Gastrocnemius medialis (tissue), 4 donors: ENCODE data around the gene LCN10.

ENCODE experiments used
- POLR2A ChIP-seq, 2 donors: fragments of 450-650 bp; IDR thresholded peaks; one replicate each; pipeline ENCODE4 v1.6.1; 2017; ENCODE audit warnings: antibody characterized with exemption in 2 of 2, mild to moderate bottlenecking in 2 of 2, moderate library complexity in 2 of 2
- TF ChIP-seq, protein P1 (sequence below), 5 experiments: fragments of 450-650 bp in 3 of 5; fragments of 200-600 bp in 2 of 5; sonication (generic) in 2 of 5; IDR thresholded peaks in 4 of 5; conservative IDR thresholded peaks in 1 of 5; 1 replicate in 4 of 5; 2 replicates in 1 of 5; pipeline ENCODE4 v1.5.1; 2016 to 2019; ENCODE audit warnings: antibody characterized with exemption in 5 of 5, mild to moderate bottlenecking in 3 of 5, moderate library complexity in 3 of 5

GRCh38 chr9:136773386-136774044 is 30.8 kb upstream of the LCN10 start:
- TF ChIP-seq POLR2A (IDR thresholded peaks at IDR 0.05), result no peak
- TF ChIP-seq, protein P1, sequence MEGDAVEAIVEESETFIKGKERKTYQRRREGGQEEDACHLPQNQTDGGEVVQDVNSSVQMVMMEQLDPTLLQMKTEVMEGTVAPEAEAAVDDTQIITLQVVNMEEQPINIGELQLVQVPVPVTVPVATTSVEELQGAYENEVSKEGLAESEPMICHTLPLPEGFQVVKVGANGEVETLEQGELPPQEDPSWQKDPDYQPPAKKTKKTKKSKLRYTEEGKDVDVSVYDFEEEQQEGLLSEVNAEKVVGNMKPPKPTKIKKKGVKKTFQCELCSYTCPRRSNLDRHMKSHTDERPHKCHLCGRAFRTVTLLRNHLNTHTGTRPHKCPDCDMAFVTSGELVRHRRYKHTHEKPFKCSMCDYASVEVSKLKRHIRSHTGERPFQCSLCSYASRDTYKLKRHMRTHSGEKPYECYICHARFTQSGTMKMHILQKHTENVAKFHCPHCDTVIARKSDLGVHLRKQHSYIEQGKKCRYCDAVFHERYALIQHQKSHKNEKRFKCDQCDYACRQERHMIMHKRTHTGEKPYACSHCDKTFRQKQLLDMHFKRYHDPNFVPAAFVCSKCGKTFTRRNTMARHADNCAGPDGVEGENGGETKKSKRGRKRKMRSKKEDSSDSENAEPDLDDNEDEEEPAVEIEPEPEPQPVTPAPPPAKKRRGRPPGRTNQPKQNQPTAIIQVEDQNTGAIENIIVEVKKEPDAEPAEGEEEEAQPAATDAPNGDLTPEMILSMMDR (IDR thresholded peaks at IDR 0.05 in 4 of 5, conservative IDR thresholded peaks at IDR 0.05 in 1 of 5), result no peak
